ENCODE results near the gene ELN.

- TF ChIP-seq PATZ1 (CRISPR knock-in tag; IDR thresholded peaks at IDR 0.05; ENCODE audit: borderline replicate concordance), result no peak
- no peak for TF ChIP-seq CREB5 (CRISPR knock-in tag; IDR thresholded peaks at IDR 0.05; ENCODE audit: low read depth)
- no peak for TF ChIP-seq OSR1 (CRISPR knock-in tag; IDR thresholded peaks at IDR 0.05)
- TF ChIP-seq ISL1 (CRISPR knock-in tag; IDR thresholded peaks at IDR 0.05), result no peak
- no peak for TF ChIP-seq ZNF565 (CRISPR knock-in tag; conservative IDR thresholded peaks at IDR 0.05; ENCODE audit: low read depth)
- no peak for TF ChIP-seq ARNTL (CRISPR knock-in tag; IDR thresholded peaks at IDR 0.05; ENCODE audit: borderline replicate concordance, low read depth)
Observed at GRCh38 chr7:74007242-74007567, 20.8 kb upstream of the ELN start.
